A549 (cell line): ENCODE measurements around the gene PTPRE. TPM values are rescaled to one million over a fixed set of nuclear protein-coding genes. Genes with fewer than 3 reads are reported as not detected.

Experiments used
- ATAC-seq, 2 experiments: fragments of 200-7000 bp in 1 of 2; fragments of >200 bp in 1 of 2; cut with Nextera tagmentation in 1 of 2; cut with Tn5 transposase in 1 of 2; 3 replicates each; pipeline versions ENCODE4 v1.8.0 to v1.9.1; 2018 to 2020; ENCODE audit warnings: mild to moderate bottlenecking in 1 of 2, moderate library complexity in 1 of 2
- CTCF ChIA-PET: fragments of 300-600 bp; sonication (Branson Sonifier 250); formaldehyde crosslinking; extraction: SDS; loops from one replicate; lab custom pipeline; 2021; ENCODE audit warnings: antibody characterized with exemption, inconsistent platforms; lab: Yijun Ruan, JAX
- POLR2A ChIA-PET: fragments of 350-600 bp; formaldehyde crosslinking; extraction: SDS; loops from one replicate; lab custom pipeline; 2021; ENCODE audit warnings: antibody characterized with exemption, inconsistent platforms; lab: Yijun Ruan, JAX
- DNase-seq, 2 experiments: peaks; one replicate each; pipeline versions ENCODE4 v3.0.0 to v3.0.0-alpha.2; 2011 to 2016; ENCODE audit warnings: low read depth in 1 of 2, low spot score in 1 of 2
- FAIRE-seq: peaks from 2 replicates; lab custom pipeline; 2011; peaks lifted over from hg19 to GRCh38; lab: Jason Lieb, UNC
- H3K27ac ChIP-seq, 2 experiments: fragments of >200 bp; sonication (Bioruptor Twin); formaldehyde crosslinking; 3 replicates each; pipeline ENCODE4 v1.5.1; 2016 to 2017
- H3K4me1 ChIP-seq: fragments of >200 bp; sonication (Bioruptor Twin); formaldehyde crosslinking; 3 replicates; pipeline ENCODE4 v1.6.1; 2016
- H3K4me2 ChIP-seq: fragments of >200 bp; sonication (Bioruptor Twin); formaldehyde crosslinking; 3 replicates; pipeline ENCODE4 v1.6.1; 2016
- H3K4me3 ChIP-seq: fragments of >200 bp; sonication (Bioruptor Twin); formaldehyde crosslinking; 3 replicates; pipeline ENCODE4 v1.5.1; 2016
- H3K9me3 ChIP-seq: fragments of >200 bp; sonication (Bioruptor Twin); formaldehyde crosslinking; 3 replicates; pipeline ENCODE4 v1.6.1; 2016
- BHLHE40 ChIP-seq: IDR thresholded peaks from 2 replicates; pipeline ENCODE4 v1.6.1; 2012; ENCODE audit warnings: low read depth, low read length, inconsistent platforms
- E2F6 ChIP-seq: IDR thresholded peaks from 2 replicates; pipeline ENCODE4 v1.6.1; 2012; ENCODE audit warnings: low read depth, borderline replicate concordance
- EHF ChIP-seq: fragments of 250-450 bp; sonication (Bioruptor Pico); IDR thresholded peaks from 2 replicates; pipeline ENCODE4 v1.5.0; 2020; ENCODE audit warnings: mild to moderate bottlenecking
- HEYL ChIP-seq: fragments of 250-450 bp; sonication (Bioruptor Pico); IDR thresholded peaks from 2 replicates; pipeline ENCODE4 v1.8.0; 2021; ENCODE audit warnings: mild to moderate bottlenecking, moderate library complexity
- HOXA7 ChIP-seq: fragments of 250-450 bp; sonication (Bioruptor Pico); IDR thresholded peaks from 2 replicates; pipeline ENCODE4 v1.5.0; 2020; ENCODE audit warnings: mild to moderate bottlenecking, moderate library complexity
- HOXB13 ChIP-seq: fragments of 250-450 bp; sonication (Bioruptor Pico); IDR thresholded peaks from 2 replicates; pipeline ENCODE4 v1.5.0; 2020; ENCODE audit warnings: low read depth, mild to moderate bottlenecking, moderate library complexity
- KDM5A ChIP-seq: fragments of 200-600 bp; sonication (generic); IDR thresholded peaks from 2 replicates; pipeline ENCODE4 v1.6.1; 2016; ENCODE audit warnings: antibody characterized with exemption, mild to moderate bottlenecking
- NPAS2 ChIP-seq: fragments of 250-450 bp; sonication (Bioruptor Pico); IDR thresholded peaks from 2 replicates; pipeline ENCODE4 v1.8.0; 2022; ENCODE audit warnings: mild to moderate bottlenecking, moderate library complexity, borderline replicate concordance
- POLR2AphosphoS2 ChIP-seq: conservative IDR thresholded peaks from 2 replicates; pipeline ENCODE4 v1.6.1; 2012; ENCODE audit warnings: low read length, improper control_type of control experiment, inconsistent platforms
- RCOR1 ChIP-seq: fragments of 150-350 bp; IDR thresholded peaks from 2 replicates; pipeline ENCODE4 v1.6.1; 2014; ENCODE audit warnings: antibody characterized with exemption, low read length, low read depth
- SMC3 ChIP-seq: fragments of >200 bp; sonication (Bioruptor Twin); formaldehyde crosslinking; IDR thresholded peaks from 3 replicates; pipeline ENCODE4 v1.6.1; 2018; ENCODE audit warnings: inconsistent platforms
- ZFP36 ChIP-seq: fragments of 450-650 bp; IDR thresholded peaks from 2 replicates; pipeline ENCODE4 v1.6.1; 2014; ENCODE audit warnings: borderline replicate concordance; ENCODE audit not compliant: partially characterized antibody
- ZNF302 ChIP-seq: fragments of 250-450 bp; sonication (Bioruptor Pico); IDR thresholded peaks from 2 replicates; pipeline ENCODE4 v1.9.0; 2021; ENCODE audit warnings: inconsistent platforms, mild to moderate bottlenecking, moderate library complexity
- WGBS: methylation state at CpG from one replicate; pipeline ENCODE4 v1.1.6; 2017; ENCODE audit errors: missing lambda C conversion rate; 5-methylcytosine and 5-hydroxymethylcytosine counted together
- polyA plus RNA-seq, 4 experiments: library from polyadenylated mRNA; depleted of rRNA in 3 of 4; stranded (reverse); fragments of >200 nt; fragmentation: RNase III in 1 of 4; extraction: RNeasy Plus Mini Kit Qiagen cat#74134 plus additional on column Dnase treatment in 1 of 4; gene quantifications; 2 replicates in 3 of 4; 3 replicates in 1 of 4; pipeline ENCODE4 v1.2.3, GENCODE V29; 2011 to 2017
- TF ChIP-seq, protein P1 (sequence below): IDR thresholded peaks from 2 replicates; pipeline ENCODE4 v1.6.1; 2012
- TF ChIP-seq, protein P2 (sequence below): fragments of >200 bp; sonication (Bioruptor Twin); formaldehyde crosslinking; IDR thresholded peaks from 3 replicates; pipeline ENCODE4 v1.5.1; 2016
- TF ChIP-seq, protein P3 (sequence below): fragments of 200-600 bp; sonication (generic); IDR thresholded peaks from 2 replicates; pipeline ENCODE4 v1.6.1; 2016; ENCODE audit warnings: antibody characterized with exemption, mild to moderate bottlenecking, moderate library complexity
- TF ChIP-seq, protein P4 (sequence below): fragments of 150-350 bp; IDR thresholded peaks from 2 replicates; pipeline ENCODE4 v1.6.1; 2014; ENCODE audit warnings: low read depth, mild to moderate bottlenecking, low read length

The PTPRE gene
- polyA plus RNA-seq, 2 of the 4 experiments (the other 2 are of a cell fraction), result 0.31 to 1.5 TPM

GRCh38 chr10:127973791-127974311 lies 66.9 kb downstream of the PTPRE start (continued):
- TF ChIP-seq, protein P1, sequence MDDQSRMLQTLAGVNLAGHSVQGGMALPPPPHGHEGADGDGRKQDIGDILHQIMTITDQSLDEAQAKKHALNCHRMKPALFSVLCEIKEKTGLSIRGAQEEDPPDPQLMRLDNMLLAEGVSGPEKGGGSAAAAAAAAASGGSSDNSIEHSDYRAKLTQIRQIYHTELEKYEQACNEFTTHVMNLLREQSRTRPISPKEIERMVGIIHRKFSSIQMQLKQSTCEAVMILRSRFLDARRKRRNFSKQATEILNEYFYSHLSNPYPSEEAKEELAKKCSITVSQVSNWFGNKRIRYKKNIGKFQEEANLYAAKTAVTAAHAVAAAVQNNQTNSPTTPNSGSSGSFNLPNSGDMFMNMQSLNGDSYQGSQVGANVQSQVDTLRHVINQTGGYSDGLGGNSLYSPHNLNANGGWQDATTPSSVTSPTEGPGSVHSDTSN, result no peak
- no peak for TF ChIP-seq BHLHE40
- TF ChIP-seq ZNF302 (CRISPR knock-in tag), result no peak
- TF ChIP-seq RCOR1, result no peak
- TF ChIP-seq POLR2AphosphoS2, result no peak
- TF ChIP-seq EHF (CRISPR knock-in tag), result no peak
- TF ChIP-seq, protein P2, sequence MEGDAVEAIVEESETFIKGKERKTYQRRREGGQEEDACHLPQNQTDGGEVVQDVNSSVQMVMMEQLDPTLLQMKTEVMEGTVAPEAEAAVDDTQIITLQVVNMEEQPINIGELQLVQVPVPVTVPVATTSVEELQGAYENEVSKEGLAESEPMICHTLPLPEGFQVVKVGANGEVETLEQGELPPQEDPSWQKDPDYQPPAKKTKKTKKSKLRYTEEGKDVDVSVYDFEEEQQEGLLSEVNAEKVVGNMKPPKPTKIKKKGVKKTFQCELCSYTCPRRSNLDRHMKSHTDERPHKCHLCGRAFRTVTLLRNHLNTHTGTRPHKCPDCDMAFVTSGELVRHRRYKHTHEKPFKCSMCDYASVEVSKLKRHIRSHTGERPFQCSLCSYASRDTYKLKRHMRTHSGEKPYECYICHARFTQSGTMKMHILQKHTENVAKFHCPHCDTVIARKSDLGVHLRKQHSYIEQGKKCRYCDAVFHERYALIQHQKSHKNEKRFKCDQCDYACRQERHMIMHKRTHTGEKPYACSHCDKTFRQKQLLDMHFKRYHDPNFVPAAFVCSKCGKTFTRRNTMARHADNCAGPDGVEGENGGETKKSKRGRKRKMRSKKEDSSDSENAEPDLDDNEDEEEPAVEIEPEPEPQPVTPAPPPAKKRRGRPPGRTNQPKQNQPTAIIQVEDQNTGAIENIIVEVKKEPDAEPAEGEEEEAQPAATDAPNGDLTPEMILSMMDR, result no peak
- TF ChIP-seq NPAS2, result no peak

- no peak overlapping the region for H3K4me2 ChIP-seq
- H3K4me1 ChIP-seq, result no peaks in the 10 kb centered on the region
- ATAC-seq (no peak), FAIRE-seq (no peak), DNase-seq (no peak)
- peaks cover 5% of the 10 kb centered on the region; the same call in 1 of the 3 replicates for H3K9me3 ChIP-seq
- H3K27ac ChIP-seq, result no peak overlapping the region
- no peak overlapping the region for H3K4me3 ChIP-seq
- ChIA-PET POLR2A (no interaction called here), CTCF (interaction anchor here (1.9 kb wide), 2 partner anchors 36 to 68 kb away, joined by 5 to 7 read pairs; partner anchors contain the start of gene PTPRE)
- WGBS, result 58% methylated on average over 9 of the region's 9 CpGs
- TF ChIP-seq E2F6 (no peak), HOXA7 (CRISPR knock-in tag) (no peak), KDM5A (no peak), SMC3 (no peak), HOXB13 (CRISPR knock-in tag) (no peak), HEYL (CRISPR knock-in tag) (no peak), ZFP36 (no peak), RCOR1 (no peak), EHF (CRISPR knock-in tag) (no peak)
- TF ChIP-seq, protein P3, sequence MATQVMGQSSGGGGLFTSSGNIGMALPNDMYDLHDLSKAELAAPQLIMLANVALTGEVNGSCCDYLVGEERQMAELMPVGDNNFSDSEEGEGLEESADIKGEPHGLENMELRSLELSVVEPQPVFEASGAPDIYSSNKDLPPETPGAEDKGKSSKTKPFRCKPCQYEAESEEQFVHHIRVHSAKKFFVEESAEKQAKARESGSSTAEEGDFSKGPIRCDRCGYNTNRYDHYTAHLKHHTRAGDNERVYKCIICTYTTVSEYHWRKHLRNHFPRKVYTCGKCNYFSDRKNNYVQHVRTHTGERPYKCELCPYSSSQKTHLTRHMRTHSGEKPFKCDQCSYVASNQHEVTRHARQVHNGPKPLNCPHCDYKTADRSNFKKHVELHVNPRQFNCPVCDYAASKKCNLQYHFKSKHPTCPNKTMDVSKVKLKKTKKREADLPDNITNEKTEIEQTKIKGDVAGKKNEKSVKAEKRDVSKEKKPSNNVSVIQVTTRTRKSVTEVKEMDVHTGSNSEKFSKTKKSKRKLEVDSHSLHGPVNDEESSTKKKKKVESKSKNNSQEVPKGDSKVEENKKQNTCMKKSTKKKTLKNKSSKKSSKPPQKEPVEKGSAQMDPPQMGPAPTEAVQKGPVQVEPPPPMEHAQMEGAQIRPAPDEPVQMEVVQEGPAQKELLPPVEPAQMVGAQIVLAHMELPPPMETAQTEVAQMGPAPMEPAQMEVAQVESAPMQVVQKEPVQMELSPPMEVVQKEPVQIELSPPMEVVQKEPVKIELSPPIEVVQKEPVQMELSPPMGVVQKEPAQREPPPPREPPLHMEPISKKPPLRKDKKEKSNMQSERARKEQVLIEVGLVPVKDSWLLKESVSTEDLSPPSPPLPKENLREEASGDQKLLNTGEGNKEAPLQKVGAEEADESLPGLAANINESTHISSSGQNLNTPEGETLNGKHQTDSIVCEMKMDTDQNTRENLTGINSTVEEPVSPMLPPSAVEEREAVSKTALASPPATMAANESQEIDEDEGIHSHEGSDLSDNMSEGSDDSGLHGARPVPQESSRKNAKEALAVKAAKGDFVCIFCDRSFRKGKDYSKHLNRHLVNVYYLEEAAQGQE, result no peak
- TF ChIP-seq, protein P4, sequence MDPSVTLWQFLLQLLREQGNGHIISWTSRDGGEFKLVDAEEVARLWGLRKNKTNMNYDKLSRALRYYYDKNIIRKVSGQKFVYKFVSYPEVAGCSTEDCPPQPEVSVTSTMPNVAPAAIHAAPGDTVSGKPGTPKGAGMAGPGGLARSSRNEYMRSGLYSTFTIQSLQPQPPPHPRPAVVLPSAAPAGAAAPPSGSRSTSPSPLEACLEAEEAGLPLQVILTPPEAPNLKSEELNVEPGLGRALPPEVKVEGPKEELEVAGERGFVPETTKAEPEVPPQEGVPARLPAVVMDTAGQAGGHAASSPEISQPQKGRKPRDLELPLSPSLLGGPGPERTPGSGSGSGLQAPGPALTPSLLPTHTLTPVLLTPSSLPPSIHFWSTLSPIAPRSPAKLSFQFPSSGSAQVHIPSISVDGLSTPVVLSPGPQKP, result no peak
- TF ChIP-seq, all 56 proteins: peak for 0
Observed at GRCh38 chr10:127974911-127975310, 68.0 kb downstream of the PTPRE start.
